GM06990 (cell line): ENCODE measurements around the gene METTL16.

Experiments used
- DNase-seq: peaks from one replicate; pipeline ENCODE4 v3.0.0-alpha.2; 2011; ENCODE audit not compliant: insufficient read length; ENCODE audit errors: extremely low read depth
- H3K27me3 ChIP-seq: replicated peaks from 2 replicates; pipeline ENCODE4 v1.6.0; 2011; ENCODE audit warnings: low read length; ENCODE audit not compliant: control insufficient read depth, insufficient read depth
- H3K36me3 ChIP-seq: 2 replicates; pipeline ENCODE4 v1.5.1; 2011; ENCODE audit warnings: low read length; ENCODE audit not compliant: control insufficient read depth, insufficient read depth
- H3K4me3 ChIP-seq: replicated peaks from 2 replicates; pipeline ENCODE4 v1.5.1; 2011; ENCODE audit warnings: low read depth, mild to moderate bottlenecking, control low read depth, low read length
- TF ChIP-seq, protein P1 (sequence below): IDR thresholded peaks from 2 replicates; pipeline ENCODE4 v1.5.1; 2011; ENCODE audit warnings: low read length, control low read depth, mild to moderate bottlenecking, inconsistent platforms; ENCODE audit not compliant: insufficient read depth, poor library complexity, severe bottlenecking

The METTL16 gene

DNA sequence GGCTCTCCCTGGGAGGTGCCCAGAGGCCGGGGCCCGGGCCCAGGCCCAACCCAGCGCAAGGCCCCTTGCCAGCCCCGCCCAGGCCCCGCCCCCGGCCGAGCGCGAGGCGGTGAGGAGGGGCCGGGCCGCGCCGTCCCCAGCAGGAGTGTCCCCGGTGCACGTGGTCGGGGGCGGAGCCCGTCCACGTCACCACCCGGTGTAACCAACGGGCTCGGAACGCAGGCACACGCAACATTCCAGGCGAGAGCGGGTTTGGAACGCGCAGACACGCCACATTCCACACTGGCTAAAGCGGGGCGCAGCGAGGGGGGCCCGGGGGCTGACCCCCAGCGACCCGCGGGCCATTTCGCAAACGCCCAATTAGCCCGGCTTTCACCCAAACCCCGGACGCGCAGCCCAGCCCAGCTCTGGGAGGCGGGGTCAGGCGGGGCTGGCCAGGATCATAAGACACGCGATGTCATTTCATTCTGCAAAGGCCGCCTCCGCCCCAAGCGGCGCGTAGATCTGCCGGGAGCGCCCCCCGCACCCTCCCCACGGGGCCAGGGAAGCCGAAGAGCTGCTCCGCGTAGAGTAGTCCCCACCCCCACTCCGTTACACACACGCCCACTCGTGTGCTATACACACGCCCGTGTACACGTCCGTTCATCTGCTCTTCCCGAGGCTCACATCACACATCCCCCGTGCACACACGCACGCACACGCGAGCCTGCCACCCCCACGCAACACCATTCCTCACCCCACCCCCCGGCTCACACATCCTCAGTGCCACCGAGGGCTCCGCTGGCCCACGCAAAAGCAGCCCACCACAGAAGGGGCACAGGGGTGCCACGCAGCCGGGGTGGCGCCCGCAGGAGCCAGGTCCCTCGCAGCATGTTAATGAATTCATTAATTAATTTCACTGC lies 111.9 kb downstream of the METTL16 start:
- DNase-seq, result peak; percentile 97
- TF ChIP-seq, protein P1, sequence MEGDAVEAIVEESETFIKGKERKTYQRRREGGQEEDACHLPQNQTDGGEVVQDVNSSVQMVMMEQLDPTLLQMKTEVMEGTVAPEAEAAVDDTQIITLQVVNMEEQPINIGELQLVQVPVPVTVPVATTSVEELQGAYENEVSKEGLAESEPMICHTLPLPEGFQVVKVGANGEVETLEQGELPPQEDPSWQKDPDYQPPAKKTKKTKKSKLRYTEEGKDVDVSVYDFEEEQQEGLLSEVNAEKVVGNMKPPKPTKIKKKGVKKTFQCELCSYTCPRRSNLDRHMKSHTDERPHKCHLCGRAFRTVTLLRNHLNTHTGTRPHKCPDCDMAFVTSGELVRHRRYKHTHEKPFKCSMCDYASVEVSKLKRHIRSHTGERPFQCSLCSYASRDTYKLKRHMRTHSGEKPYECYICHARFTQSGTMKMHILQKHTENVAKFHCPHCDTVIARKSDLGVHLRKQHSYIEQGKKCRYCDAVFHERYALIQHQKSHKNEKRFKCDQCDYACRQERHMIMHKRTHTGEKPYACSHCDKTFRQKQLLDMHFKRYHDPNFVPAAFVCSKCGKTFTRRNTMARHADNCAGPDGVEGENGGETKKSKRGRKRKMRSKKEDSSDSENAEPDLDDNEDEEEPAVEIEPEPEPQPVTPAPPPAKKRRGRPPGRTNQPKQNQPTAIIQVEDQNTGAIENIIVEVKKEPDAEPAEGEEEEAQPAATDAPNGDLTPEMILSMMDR, result no peak
- H3K27me3 ChIP-seq, result no peaks in the 10 kb centered on the region
- no peaks in the 10 kb centered on the region for H3K36me3 ChIP-seq
- H3K4me3 ChIP-seq, result peak overlapping the region; percentile 98

DNA sequence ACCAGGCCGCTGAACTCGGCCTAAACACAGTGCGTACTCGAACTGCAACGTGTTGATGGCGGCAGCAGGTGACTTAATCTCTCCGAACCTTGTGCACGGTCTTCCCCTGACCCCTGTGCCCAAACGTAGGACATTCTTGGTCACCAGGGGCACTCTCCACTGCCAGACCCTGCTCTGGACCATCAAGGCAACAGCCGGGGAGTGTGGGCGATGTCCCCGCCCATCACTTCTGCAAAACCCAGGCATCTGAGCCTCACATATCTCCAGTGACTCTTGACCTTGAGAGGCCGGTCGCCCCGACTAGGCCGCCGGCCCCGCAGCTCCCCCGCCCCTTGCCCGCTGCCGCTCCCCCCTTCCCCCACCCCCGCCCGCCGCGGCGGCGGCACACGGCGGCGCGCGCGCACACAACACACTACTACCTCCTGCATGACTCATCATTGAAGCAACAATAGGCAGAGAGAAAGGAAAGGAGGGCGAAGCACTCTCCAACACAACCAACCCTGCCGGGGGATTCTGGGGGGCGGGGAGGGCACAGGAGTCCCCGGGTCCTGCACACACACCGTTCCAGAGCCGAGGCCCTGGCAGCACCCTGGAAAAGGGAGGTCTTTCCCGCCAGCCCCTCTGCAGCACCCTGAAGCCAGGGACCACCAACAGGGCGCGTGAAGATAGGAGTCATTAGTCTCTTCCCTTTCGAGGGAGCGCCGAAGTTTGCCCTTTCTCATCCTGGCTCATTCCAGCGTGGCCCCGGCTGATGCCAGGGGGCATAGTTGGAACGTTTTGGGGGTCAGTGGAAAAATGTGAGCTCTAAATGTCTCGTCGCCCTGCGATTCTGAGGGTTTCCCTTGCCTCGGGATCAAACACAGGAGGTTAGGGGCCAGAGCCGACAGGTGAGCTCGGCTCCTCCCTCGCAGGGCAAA lies 112.8 kb downstream of the METTL16 start:
- DNase-seq, result peak; percentile 56
- H3K27me3 ChIP-seq, result no peaks in the 10 kb centered on the region

DNA sequence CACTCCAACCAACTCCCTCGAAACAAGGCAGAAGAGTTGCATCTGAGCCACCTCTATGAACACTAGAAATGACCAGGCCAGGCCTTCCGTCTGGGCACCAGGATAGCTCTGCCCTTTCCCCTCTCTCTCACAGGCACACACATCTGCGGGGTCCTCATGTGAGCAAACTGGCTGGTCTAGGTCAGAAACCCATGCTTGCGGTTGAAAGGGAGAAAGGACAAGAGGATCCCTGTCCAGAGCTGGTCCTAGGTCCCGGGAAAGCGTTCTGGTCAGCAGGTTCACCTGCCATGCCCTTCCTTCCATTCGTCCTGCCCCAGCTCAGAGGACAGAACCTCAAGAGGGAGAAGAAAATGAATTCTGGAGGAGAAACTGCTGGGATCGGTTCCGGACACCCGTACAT lies 113.5 kb downstream of the METTL16 start:
- Histone ChIP-seq H3K36me3 (no peaks in the 10 kb centered on the region), H3K27me3 (no peaks in the 10 kb centered on the region), H3K4me3 (no peak overlapping the region)
- no peak for DNase-seq
- TF ChIP-seq, protein P1, result no peak

More for the DNA sequence above, 112.8 kb downstream of the METTL16 start:
- no peaks in the 10 kb centered on the region for H3K36me3 ChIP-seq
- TF ChIP-seq, protein P1, result no peak
- H3K4me3 ChIP-seq, result peak overlapping the region; percentile 66

DNA sequence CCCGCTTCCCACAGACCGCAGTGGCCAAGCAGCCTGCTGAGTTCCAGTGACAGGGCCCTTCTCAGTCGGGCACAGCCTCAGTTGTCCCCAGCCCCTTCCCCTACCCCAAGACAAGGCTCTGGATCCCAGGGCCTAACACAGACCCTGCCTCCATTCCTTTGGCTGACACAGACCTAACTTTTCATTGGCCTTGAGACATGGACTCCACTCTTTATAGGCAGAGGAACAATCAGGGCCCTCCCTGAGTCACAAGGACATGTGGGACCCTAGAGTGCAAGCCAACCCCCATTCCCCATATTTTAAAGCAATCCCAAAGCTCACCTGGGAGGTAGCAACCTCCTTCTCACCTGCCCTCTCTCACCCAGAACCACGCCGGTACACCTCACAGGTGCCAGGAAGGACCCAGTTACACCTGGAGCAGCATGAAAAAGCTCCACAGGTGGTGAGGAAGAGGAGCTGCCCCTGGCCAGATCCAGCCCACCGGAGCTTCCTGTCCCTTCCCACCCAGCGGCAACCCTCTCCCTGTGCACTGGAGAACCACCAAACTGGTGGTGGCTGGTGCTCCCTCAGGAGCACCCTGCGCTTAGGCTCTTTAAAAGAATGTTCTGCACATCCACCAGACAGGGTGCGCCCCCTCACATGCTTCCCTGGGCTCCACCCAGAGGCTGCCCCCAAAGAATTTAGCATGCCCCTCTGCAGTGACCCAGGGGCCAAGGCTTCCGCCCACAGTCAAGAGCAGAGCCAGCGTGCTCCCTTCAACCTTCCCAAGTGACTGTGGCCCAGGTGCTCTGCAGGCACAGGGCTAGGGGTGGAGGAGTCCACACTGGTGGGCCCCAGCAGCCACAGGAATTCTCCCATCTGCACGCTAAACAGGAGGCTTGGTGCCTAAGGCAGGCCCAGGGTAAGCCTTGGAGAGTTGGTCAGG lies 114.2 kb downstream of the METTL16 start:
- peak overlapping the region; percentile 60 for H3K4me3 ChIP-seq
- TF ChIP-seq, protein P1, result no peak
- DNase-seq, result no peak
- no peaks in the 10 kb centered on the region for H3K36me3 ChIP-seq
- H3K27me3 ChIP-seq, result no peaks in the 10 kb centered on the region

DNA sequence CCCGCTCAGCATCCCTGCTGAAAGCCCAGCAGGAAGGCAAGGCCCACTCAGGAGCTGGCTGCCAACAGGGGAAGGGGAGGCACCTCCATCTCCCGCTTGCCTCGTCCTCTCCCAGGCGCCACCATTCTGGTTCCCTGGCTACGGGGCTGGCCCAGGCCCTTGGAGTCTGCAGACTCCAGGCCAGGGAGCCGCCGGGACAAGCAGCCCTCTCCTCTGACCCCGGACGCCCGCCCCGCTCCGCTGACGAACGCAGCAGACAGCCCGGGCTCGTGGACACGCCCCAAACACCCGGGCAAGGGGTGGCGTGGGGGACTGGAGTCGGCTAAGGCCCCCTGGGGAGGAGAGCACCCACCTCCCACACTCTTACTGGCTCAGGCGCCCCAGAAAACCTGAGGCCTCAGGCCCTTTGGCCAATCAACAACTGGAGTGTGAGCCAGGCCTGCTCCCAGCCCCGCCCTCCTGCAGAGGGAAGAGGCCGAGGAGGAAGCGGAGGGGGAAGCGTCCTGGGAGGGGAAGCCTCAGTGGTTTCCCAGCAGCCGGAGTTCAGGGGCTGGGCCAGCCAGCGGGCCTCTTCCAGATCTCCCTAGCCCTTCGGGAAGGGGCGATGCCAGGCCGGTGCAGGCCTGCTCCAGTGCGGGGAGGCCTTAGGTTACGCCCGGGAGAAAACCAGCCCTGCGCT lies 115.0 kb downstream of the METTL16 start:
- peak; percentile 80 for DNase-seq
- H3K27me3 ChIP-seq, result no peaks in the 10 kb centered on the region
- no peaks in the 10 kb centered on the region for H3K36me3 ChIP-seq
- peak overlapping the region; percentile 60 for H3K4me3 ChIP-seq
- TF ChIP-seq, protein P1, result no peak
